Activated CD8-positive, alpha-beta T cell treated with anti-CD3 and anti-CD28 coated beads, Interleukin-2, amount 10 ng/mL, durations not matched to agents 7 days and 5 days (primary cell): ENCODE measurements around the gene PLAU. TPM values are rescaled to one million over a fixed set of nuclear protein-coding genes. Genes with fewer than 3 reads are reported as not detected.
A peak's percentile ranks its signal among the peaks of the same experiment; 100 is the strongest.

Experiments
- ATAC-seq: fragments of 150-1000 bp; cut with Tn5 transposase; one replicate; pipeline ENCODE4 v1.10.0; 2021; ENCODE audit warnings: moderate library complexity
- CTCF ChIA-PET: fragments of 350-600 bp; sonication (Branson Sonifier 250); formaldehyde crosslinking; loops from one replicate; lab custom pipeline; 2021; ENCODE audit warnings: antibody characterized with exemption; lab: Charles Lee
- POLR2A ChIA-PET: fragments of 350-600 bp; sonication (Branson Sonifier 250); formaldehyde crosslinking; loops from one replicate; lab custom pipeline; 2021; ENCODE audit warnings: antibody characterized with exemption; lab: Charles Lee
- DNase-seq: peaks from one replicate; pipeline ENCODE4 v3.0.0-alpha.2; 2020
- H3K27ac Mint-ChIP-seq: one replicate; pipeline ENCODE4 v1.8.0; 2021; ENCODE audit warnings: mild to moderate bottlenecking, mixed read lengths
- H3K27me3 Mint-ChIP-seq: one replicate; pipeline ENCODE4 v1.8.0; 2021; ENCODE audit warnings: low read depth, mixed read lengths
- H3K36me3 Mint-ChIP-seq: one replicate; pipeline ENCODE4 v1.8.0; 2021; ENCODE audit warnings: low read depth, mixed read lengths
- H3K4me1 Mint-ChIP-seq: one replicate; pipeline ENCODE4 v1.8.0; 2021; ENCODE audit warnings: low read depth, mixed read lengths
- H3K4me3 Mint-ChIP-seq: one replicate; pipeline ENCODE4 v1.8.0; 2021; ENCODE audit warnings: mild to moderate bottlenecking, mixed read lengths
- H3K9me3 Mint-ChIP-seq: one replicate; pipeline ENCODE4 v1.8.0; 2022; ENCODE audit warnings: mixed read lengths; ENCODE audit not compliant: insufficient read depth
- total RNA-seq, 2 experiments: library from RNA; stranded (reverse); gene quantifications; one replicate each; pipeline ENCODE4 v1.2.3, GENCODE V29; 2021

PLAU gene
- total RNA-seq, 2 experiments from 2014 or later, result 1.1 to 1.6 TPM

- POLR2A ChIA-PET, result no interaction called here
- Mint-ChIP-seq H3K4me1 (peaks cover 85% of the 10 kb centered on the region), H3K27ac (peak overlapping the region; percentile 5), H3K9me3 (no peaks in the 10 kb centered on the region), H3K27me3 (no peaks in the 10 kb centered on the region), H3K4me3 (no peak overlapping the region), H3K36me3 (peaks cover 62% of the 10 kb centered on the region)
- DNase-seq (no peak), ATAC-seq (no peak)
- CTCF ChIA-PET, result interaction anchor here (1.6 to 8.0 kb wide), 2 partner anchors 17 to 19 kb away, joined by 4 to 86 read pairs; no protein-coding TSS in a partner anchor
Measured at GRCh38 chr10:73868655-73869195, 42.2 kb upstream of the PLAU start.

- no peak for DNase-seq
- H3K36me3 Mint-ChIP-seq, result peaks cover 39% of the 10 kb centered on the region
- H3K9me3 Mint-ChIP-seq, result no peaks in the 10 kb centered on the region
- H3K27ac Mint-ChIP-seq, result peak overlapping the region; percentile 47
- ATAC-seq, result no peak
- H3K27me3 Mint-ChIP-seq, result no peaks in the 10 kb centered on the region
- ChIA-PET POLR2A (interaction anchor here (0.9 kb wide), 1 partner anchor 25 kb away, joined by 3 read pairs; no protein-coding TSS in a partner anchor), CTCF (interaction anchor here (1.1 kb wide), 1 partner anchor 20 kb away, joined by 3 read pairs; no protein-coding TSS in a partner anchor)
- peaks cover 74% of the 10 kb centered on the region for H3K4me1 Mint-ChIP-seq
- H3K4me3 Mint-ChIP-seq, result no peak overlapping the region
Measured at GRCh38 chr10:73871295-73872189, 39.4 kb upstream of the PLAU start.

- CTCF ChIA-PET, result interaction anchor here (1.1 kb wide), 1 partner anchor 21 kb away, joined by 3 read pairs; no protein-coding TSS in a partner anchor
- DNase-seq (no peak), ATAC-seq (no peak)
- Mint-ChIP-seq H3K4me3 (peak overlapping the region; percentile 80), H3K27me3 (no peaks in the 10 kb centered on the region), H3K27ac (no peak overlapping the region), H3K9me3 (no peaks in the 10 kb centered on the region), H3K4me1 (peaks cover 74% of the 10 kb centered on the region), H3K36me3 (peaks cover 35% of the 10 kb centered on the region)
- POLR2A ChIA-PET, result interaction anchor here (0.6 to 0.9 kb wide), 2 partner anchors 13 to 26 kb away, joined by 3 read pairs; no protein-coding TSS in a partner anchor
Measured at GRCh38 chr10:73872190-73872710, 38.7 kb upstream of the PLAU start.

GRCh38 chr10:73873142-73873837 lies 37.6 kb upstream of the PLAU start:
- DNase-seq, result no peak
- ATAC-seq, result no peak
- Mint-ChIP-seq H3K36me3 (peaks cover 35% of the 10 kb centered on the region), H3K4me3 (peak overlapping the region; percentile 80), H3K27me3 (no peaks in the 10 kb centered on the region), H3K9me3 (no peaks in the 10 kb centered on the region), H3K4me1 (peaks cover 69% of the 10 kb centered on the region), H3K27ac (peak overlapping the region; percentile 69)
- CTCF ChIA-PET, result interaction anchor here (1.1 to 8.2 kb wide), 3 partner anchors 12 to 25 kb away, joined by 3 to 431 read pairs (median 228); no protein-coding TSS in a partner anchor
- POLR2A ChIA-PET, result interaction anchor here (0.6 to 2.4 kb wide), 3 partner anchors 8 to 14 kb away, joined by 3 to 14 read pairs (median 8); no protein-coding TSS in a partner anchor

- no peaks in the 10 kb centered on the region for H3K27me3 Mint-ChIP-seq
- H3K36me3 Mint-ChIP-seq, result peaks cover 35% of the 10 kb centered on the region
- H3K27ac Mint-ChIP-seq, result no peak overlapping the region
- ChIA-PET POLR2A (interaction anchor here (0.6 to 2.4 kb wide), 3 partner anchors 8 to 24 kb away, joined by 3 to 14 read pairs (median 8); no protein-coding TSS in a partner anchor), CTCF (interaction anchor here (1.8 to 8.2 kb wide), 3 partner anchors 12 to 25 kb away, joined by 10 to 431 read pairs (median 228); no protein-coding TSS in a partner anchor)
- ATAC-seq (peak; percentile 6), DNase-seq (no peak)
- peak overlapping the region; percentile 76 for H3K4me3 Mint-ChIP-seq
- no peaks in the 10 kb centered on the region for H3K9me3 Mint-ChIP-seq
- peaks cover 68% of the 10 kb centered on the region for H3K4me1 Mint-ChIP-seq
Measured at GRCh38 chr10:73873838-73874215, 37.1 kb upstream of the PLAU start.

GRCh38 chr10:73874267-73875138 lies 36.4 kb upstream of the PLAU start, which contains the start of gene CAMK2G:
TSS of gene CAMK2G (minus strand) at chr10:73874555. CDS start at chr10:73874461, 94 bp downstream.
- no peaks in the 10 kb centered on the region for H3K9me3 Mint-ChIP-seq
- ATAC-seq (peak; percentile 93), DNase-seq (peak; percentile 89)
- peaks cover 32% of the 10 kb centered on the region for H3K36me3 Mint-ChIP-seq
- ChIA-PET CTCF (interaction anchor here (0.6 to 8.2 kb wide), 4 partner anchors 12 to 66 kb away, joined by 3 to 431 read pairs (median 119); no protein-coding TSS in a partner anchor), POLR2A (interaction anchor here (0.6 to 2.4 kb wide), 9 partner anchors 9 to 131 kb away, joined by 3 to 14 read pairs (median 4); partner anchors contain the start of gene SEC24C)
- H3K27ac Mint-ChIP-seq, result peak within 1 kb of the TSS; percentile 87
- peaks cover 74% of the 10 kb centered on the region for H3K4me1 Mint-ChIP-seq
- H3K27me3 Mint-ChIP-seq, result no peaks in the 10 kb centered on the region
- peak within 1 kb of the TSS; percentile 82 for H3K4me3 Mint-ChIP-seq

GRCh38 chr10:73875139-73875475 lies 35.8 kb upstream of the PLAU start:
- DNase-seq (peak; percentile 62), ATAC-seq (peak; percentile 43)
- peak overlapping the region; percentile 87 for H3K27ac Mint-ChIP-seq
- H3K9me3 Mint-ChIP-seq, result no peaks in the 10 kb centered on the region
- no peaks in the 10 kb centered on the region for H3K27me3 Mint-ChIP-seq
- H3K4me3 Mint-ChIP-seq, result peak overlapping the region; percentile 82
- H3K36me3 Mint-ChIP-seq, result peaks cover 31% of the 10 kb centered on the region
- peaks cover 79% of the 10 kb centered on the region for H3K4me1 Mint-ChIP-seq
- ChIA-PET POLR2A (interaction anchor here (0.6 to 2.4 kb wide), 8 partner anchors 10 to 131 kb away, joined by 3 to 14 read pairs (median 4); partner anchors contain the start of gene SEC24C), CTCF (interaction anchor here (0.6 to 8.2 kb wide), 4 partner anchors 11 to 66 kb away, joined by 3 to 431 read pairs (median 119); no protein-coding TSS in a partner anchor)

- peaks cover 21% of the 10 kb centered on the region for H3K36me3 Mint-ChIP-seq
- peaks cover 76% of the 10 kb centered on the region for H3K4me1 Mint-ChIP-seq
- ATAC-seq, result no peak
- H3K4me3 Mint-ChIP-seq, result no peak overlapping the region
- CTCF ChIA-PET, result interaction anchor here (7.7 to 8.2 kb wide), 2 partner anchors 15 to 28 kb away, joined by 228 to 431 read pairs; no protein-coding TSS in a partner anchor
- peak overlapping the region; percentile 35 for H3K27ac Mint-ChIP-seq
- peaks cover 2% of the 10 kb centered on the region for H3K27me3 Mint-ChIP-seq
- DNase-seq, result no peak
- no peaks in the 10 kb centered on the region for H3K9me3 Mint-ChIP-seq
- POLR2A ChIA-PET, result no interaction called here
Measured at GRCh38 chr10:73876157-73876556, 34.8 kb upstream of the PLAU start.

GRCh38 chr10:73876566-73876965 lies 34.4 kb upstream of the PLAU start:
- ATAC-seq (no peak), DNase-seq (no peak)
- peaks cover 3% of the 10 kb centered on the region for H3K27me3 Mint-ChIP-seq
- POLR2A ChIA-PET, result no interaction called here
- H3K36me3 Mint-ChIP-seq, result peaks cover 17% of the 10 kb centered on the region
- H3K9me3 Mint-ChIP-seq, result no peaks in the 10 kb centered on the region
- no peak overlapping the region for H3K27ac Mint-ChIP-seq
- H3K4me1 Mint-ChIP-seq, result peaks cover 71% of the 10 kb centered on the region
- no peak overlapping the region for H3K4me3 Mint-ChIP-seq
- CTCF ChIA-PET, result interaction anchor here (0.6 to 8.2 kb wide), 6 partner anchors 15 to 358 kb away, joined by 3 to 431 read pairs (median 4); no protein-coding TSS in a partner anchor

GRCh38 chr10:73876971-73877370 lies 34.0 kb upstream of the PLAU start:
- Mint-ChIP-seq H3K27me3 (peaks cover 6% of the 10 kb centered on the region), H3K4me3 (no peak overlapping the region), H3K36me3 (peaks cover 14% of the 10 kb centered on the region), H3K27ac (no peak overlapping the region), H3K4me1 (peaks cover 67% of the 10 kb centered on the region), H3K9me3 (no peaks in the 10 kb centered on the region)
- ATAC-seq (no peak), DNase-seq (no peak)
- CTCF ChIA-PET, result interaction anchor here (0.6 to 8.2 kb wide), 7 partner anchors 15 to 358 kb away, joined by 3 to 431 read pairs (median 4); no protein-coding TSS in a partner anchor
- POLR2A ChIA-PET, result no interaction called here
